Measurements from ENCODE around the gene USP8. TPM values are rescaled to one million over a fixed set of nuclear protein-coding genes. Genes with fewer than 3 reads are reported as not detected.

Gene USP8
- total RNA-seq, 2 donors from 2014 or later: 32.4 to 34.6 TPM

DNA sequence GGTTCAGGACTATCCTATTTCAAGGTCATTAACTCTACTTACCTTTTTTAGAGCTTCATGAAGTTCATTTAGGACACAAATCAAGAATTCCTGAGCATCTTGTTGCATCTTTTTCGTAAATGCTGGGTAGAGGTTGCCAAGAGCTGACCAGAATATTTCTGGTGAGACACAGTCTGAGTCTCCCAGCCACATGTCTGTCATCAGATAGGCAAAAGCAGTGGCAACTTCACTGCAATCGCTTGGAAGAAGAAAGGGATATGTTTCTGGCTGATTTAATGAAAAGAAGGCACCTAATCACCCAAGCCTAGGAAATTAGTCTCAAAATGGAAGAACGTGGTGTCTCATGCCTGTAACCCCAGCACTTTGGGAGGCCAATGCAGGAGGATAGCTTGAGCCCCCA, 119.4 kb downstream of the USP8 start:
- H3K9me3 ChIP-seq: no peaks in the 10 kb centered on the region
- no peak overlapping the region for H3K27ac ChIP-seq
- DNase-seq (no peak), ATAC-seq (no peak)
- no peaks in the 10 kb centered on the region for H3K27me3 ChIP-seq
- H3K36me3 ChIP-seq (replicated peaks in 1 of 2; ENCODE audit: insufficient read depth in 1 of 2, low read depth in 2 of 2): no peaks in the 10 kb centered on the region
- no peak overlapping the region for H3K4me3 ChIP-seq
- no peaks in the 10 kb centered on the region for H3K4me1 ChIP-seq
- TF ChIP-seq POLR2A (IDR thresholded peaks at IDR 0.05) (no peak), CTCF (IDR thresholded peaks at IDR 0.05) (no peak)
- 65 to 75% methylated on average over 3 of the region's 3 CpGs for WGBS, 2 donors
- intact Hi-C loops (cut with DNase I): no loop called here

- Histone ChIP-seq H3K27ac (no peak overlapping the region), H3K36me3 (replicated peaks in 1 of 2; ENCODE audit: insufficient read depth in 1 of 2, low read depth in 2 of 2) (no peaks in the 10 kb centered on the region), H3K4me3 (no peak overlapping the region), H3K27me3 (no peaks in the 10 kb centered on the region), H3K4me1 (no peaks in the 10 kb centered on the region), H3K9me3 (no peaks in the 10 kb centered on the region)
- TF ChIP-seq CTCF (IDR thresholded peaks at IDR 0.05): no peak
- no peak for TF ChIP-seq POLR2A (IDR thresholded peaks at IDR 0.05)
- ATAC-seq: no peak
- intact Hi-C loops (cut with DNase I): no loop called here
- DNase-seq: no peak
- WGBS, 2 donors: 44 to 63% methylated on average over 5 of the region's 5 CpGs
These were observed 120.2 kb downstream of the USP8 start for GRCh38 chr15:50544368-50544767.

DNA sequence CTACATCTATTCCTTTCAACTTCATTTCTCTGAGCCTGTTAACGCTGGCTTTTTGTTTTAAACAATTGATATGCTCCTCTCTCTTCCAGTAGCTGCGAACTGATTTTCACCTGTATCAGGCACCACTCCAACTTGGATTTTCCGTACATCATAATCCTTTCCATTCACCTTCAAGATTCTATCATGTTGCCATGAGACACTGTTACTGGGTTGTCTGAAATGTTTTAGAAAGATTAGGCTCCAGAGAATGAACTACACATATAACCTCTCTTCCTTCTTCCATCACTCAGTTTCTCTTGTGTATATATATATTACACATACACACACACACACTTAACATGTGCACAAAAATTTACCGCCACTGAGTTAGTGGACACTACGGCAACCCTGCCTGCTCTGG, 122.4 kb downstream of the USP8 start, which contains the start of gene USP50:
USP50 (minus strand) TSS at position 101 of the 400 bp plus-strand sequence. CDS start 141 bp downstream, outside the sequence.
- 65 to 81% methylated on average over 5 of the region's 5 CpGs for WGBS, 2 donors
- no peak within 1 kb of the TSS for H3K4me3 ChIP-seq

GRCh38 chr15:50549326-50549725, 125.1 kb downstream of the USP8 start:
- 78 to 81% methylated on average over 7 of the region's 7 CpGs for WGBS, 2 donors
- Histone ChIP-seq H3K27me3 (no peaks in the 10 kb centered on the region), H3K36me3 (replicated peaks in 1 of 2; ENCODE audit: insufficient read depth in 1 of 2, low read depth in 2 of 2) (no peaks in the 10 kb centered on the region), H3K4me1 (no peaks in the 10 kb centered on the region), H3K9me3 (no peaks in the 10 kb centered on the region), H3K4me3 (no peak overlapping the region), H3K27ac (no peak overlapping the region)
- ATAC-seq (no peak), DNase-seq (no peak)
- no peak for TF ChIP-seq POLR2A (IDR thresholded peaks at IDR 0.05)
- TF ChIP-seq CTCF (IDR thresholded peaks at IDR 0.05): no peak
- intact Hi-C loops (cut with DNase I): no loop called here

More for the DNA sequence above, 122.4 kb downstream of the USP8 start, which contains the start of gene USP50:
- intact Hi-C loops (cut with DNase I): no loop called here
- Histone ChIP-seq H3K36me3 (replicated peaks in 1 of 2; ENCODE audit: insufficient read depth in 1 of 2, low read depth in 2 of 2) (no peaks in the 10 kb centered on the region), H3K27me3 (no peaks in the 10 kb centered on the region), H3K27ac (no peak within 1 kb of the TSS), H3K9me3 (no peaks in the 10 kb centered on the region), H3K4me1 (no peaks in the 10 kb centered on the region)
- no peak for TF ChIP-seq POLR2A (IDR thresholded peaks at IDR 0.05)
- no peak for TF ChIP-seq CTCF (IDR thresholded peaks at IDR 0.05)
- no peak for DNase-seq
- ATAC-seq: no peak

- no peak for TF ChIP-seq CTCF (IDR thresholded peaks at IDR 0.05)
- no peak for TF ChIP-seq POLR2A (IDR thresholded peaks at IDR 0.05)
- DNase-seq (no peak), ATAC-seq (no peak)
- no peak overlapping the region for H3K4me3 ChIP-seq
- H3K4me1 ChIP-seq: no peaks in the 10 kb centered on the region
- H3K36me3 ChIP-seq (replicated peaks in 1 of 2; ENCODE audit: insufficient read depth in 1 of 2, low read depth in 2 of 2): no peaks in the 10 kb centered on the region
- no peaks in the 10 kb centered on the region for H3K27me3 ChIP-seq
- no peaks in the 10 kb centered on the region for H3K9me3 ChIP-seq
- no peak overlapping the region for H3K27ac ChIP-seq
- intact Hi-C loops (cut with DNase I): no loop called here
- 82% methylated on average over 4 of the region's 4 CpGs for WGBS, 2 donors
These were observed 128.0 kb downstream of the USP8 start for GRCh38 chr15:50552238-50552637.

Data from body of pancreas (tissue), 4 donors.